GM18505 (cell line): ENCODE data around the gene MTHFSD.

Source experiments
- ATAC-seq: cut with Tn5 transposase; IDR thresholded peaks from one replicate; pipeline ENCODE4 v1.9.1; 2021; ENCODE audit not compliant: unreplicated experiment
- POLR2A ChIP-seq: IDR thresholded peaks from 4 replicates; pipeline ENCODE4 v1.6.1; 2011; ENCODE audit warnings: borderline replicate concordance; ENCODE audit not compliant: insufficient read depth, insufficient read length; ENCODE audit errors: extremely low read depth

Gene MTHFSD

GRCh38 chr16:86578611-86579267, 23.7 kb upstream of the MTHFSD start:
- no peak for ATAC-seq
- no peak for TF ChIP-seq POLR2A

DNA sequence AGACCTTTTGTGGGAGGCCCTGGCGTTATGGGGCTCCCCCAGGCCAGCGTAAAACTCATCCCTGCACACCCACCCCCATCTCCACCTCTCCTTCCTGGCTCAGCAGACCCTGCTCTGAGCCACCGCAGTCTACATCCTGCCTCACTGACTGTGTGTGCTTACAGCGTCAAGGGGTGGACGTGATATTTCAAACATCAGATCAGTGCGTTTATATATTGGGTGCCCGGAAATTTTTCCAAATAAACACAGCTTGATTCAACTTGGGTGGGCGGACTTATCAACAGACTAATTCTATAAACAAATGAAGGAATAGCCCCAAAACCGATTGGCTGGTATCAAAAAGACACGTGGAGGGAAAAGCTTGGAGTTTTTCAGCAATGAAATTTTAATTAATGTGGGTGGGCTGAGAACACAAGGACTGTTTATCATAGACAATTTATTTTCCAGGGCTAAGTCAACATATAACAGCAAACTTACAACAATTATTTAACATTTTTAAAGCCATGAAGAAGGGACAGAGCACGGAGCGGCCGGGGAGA, 23.1 kb upstream of the MTHFSD start, which contains the start of gene FOXL1:
TSS of gene FOXL1 (plus strand) at position 489 of the 539 bp plus-strand sequence. CDS start 175 bp downstream, outside the sequence.
- no peak for TF ChIP-seq POLR2A
- no peak for ATAC-seq

GRCh38 chr16:86577314-86577971, 22.4 kb upstream of the MTHFSD start:
- no peak for TF ChIP-seq POLR2A
- ATAC-seq = no peak

DNA sequence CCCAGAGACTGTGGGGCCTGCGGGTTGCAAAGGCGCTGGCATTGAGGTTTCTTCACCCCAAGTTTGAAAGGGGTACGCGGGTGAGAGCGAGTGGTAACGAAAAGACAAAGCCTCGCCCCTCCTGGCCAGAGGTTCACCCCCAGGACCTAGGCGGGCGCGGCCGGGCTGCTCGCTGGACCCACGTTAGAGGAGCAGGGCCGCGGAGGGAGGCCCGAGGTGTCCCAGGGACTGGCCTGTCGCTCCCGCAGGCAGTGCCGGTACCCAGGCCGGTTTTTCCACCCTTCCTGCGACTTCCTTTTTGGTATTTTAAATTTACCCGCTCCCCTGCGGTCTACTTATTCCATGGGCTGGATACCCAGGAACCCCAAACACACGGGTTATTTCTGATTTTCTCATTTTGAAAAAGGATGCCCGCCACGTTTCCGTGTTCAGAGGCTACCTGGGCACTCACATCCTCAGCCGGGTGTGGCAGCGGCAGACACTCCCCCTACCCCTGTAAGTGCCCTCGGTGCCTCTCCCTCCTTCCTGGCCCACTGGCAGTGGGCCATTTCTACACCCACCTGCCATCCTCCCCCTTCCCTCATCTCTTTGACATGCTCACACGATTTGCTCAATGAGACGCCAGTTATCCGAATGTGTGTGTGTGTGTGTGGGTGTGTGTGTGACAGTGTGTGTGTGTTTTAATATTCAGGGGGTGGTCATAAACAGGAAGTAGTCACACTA, 21.7 kb upstream of the MTHFSD start:
- ATAC-seq = no peak
- no peak for TF ChIP-seq POLR2A

DNA sequence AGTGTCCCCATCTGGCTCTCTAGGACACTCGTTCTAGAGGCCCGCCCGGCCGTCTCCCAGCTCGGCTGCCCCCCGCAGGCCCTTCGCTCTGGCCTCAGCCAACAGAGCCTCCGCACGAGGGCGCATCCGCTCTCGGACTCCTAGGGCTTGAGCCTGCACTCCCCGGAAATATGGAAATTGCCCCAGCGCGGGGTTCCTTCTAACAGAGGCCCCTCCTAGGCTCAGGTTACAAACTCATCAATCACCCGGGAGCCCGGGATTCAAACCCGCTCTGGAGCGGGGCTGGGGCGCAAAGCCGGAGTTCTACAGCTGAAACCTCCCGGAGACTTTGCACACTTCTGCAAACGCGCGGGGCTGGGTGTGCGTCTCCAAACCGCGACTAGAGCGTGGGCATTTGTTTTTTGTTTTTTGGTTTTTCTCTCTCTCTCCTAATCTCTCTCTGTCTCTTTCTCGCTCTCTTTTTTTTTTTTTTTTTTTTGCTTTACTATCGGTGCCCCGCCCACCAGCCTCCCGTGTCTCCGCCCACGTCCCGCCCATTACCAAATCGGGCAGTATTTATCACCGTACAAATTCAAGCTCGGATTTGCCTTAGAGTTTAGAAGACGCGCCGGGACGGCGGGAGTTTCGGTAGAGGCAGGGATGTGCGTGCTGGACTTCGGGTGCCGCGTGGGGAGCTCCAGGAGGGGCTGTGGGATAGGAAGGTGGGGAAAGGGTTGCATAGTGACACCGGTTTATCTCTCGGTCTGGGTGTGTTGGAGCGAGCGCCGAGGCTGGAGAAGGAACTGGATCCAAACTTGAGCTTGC, 20.9 kb upstream of the MTHFSD start:
- no peak for ATAC-seq
- TF ChIP-seq POLR2A = no peak

DNA sequence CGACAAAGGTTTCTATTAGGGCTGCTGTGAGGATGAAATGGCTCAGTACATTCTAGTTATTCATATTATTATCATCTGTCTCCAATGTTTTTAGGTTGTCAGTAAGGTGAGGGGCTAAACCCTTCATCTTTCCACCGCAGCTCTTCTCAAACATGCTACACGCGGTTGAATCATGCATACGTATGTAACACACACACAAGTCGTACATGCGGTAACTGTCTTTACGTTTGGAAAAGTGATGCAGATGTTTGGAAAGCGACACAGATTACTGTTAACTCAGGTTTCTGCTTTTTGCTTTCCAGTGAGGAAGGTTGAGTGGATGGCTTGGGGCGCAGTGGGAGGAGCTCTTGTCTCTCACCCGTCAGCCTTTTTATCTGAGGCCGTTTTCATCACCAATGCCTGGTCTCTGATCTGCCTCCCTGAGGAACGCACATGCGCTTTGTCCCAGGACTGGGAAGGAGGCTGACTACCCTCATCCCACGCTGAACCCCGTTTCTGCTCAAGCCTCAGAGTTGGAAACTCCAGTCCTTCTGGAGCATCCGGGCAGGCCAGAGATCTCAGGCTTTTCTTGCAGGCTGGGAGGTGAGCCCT, 20.2 kb upstream of the MTHFSD start:
- no peak for ATAC-seq
- no peak for TF ChIP-seq POLR2A

GRCh38 chr16:86574646-86575045, 19.6 kb upstream of the MTHFSD start:
- ATAC-seq = no peak
- TF ChIP-seq POLR2A = no peak

DNA sequence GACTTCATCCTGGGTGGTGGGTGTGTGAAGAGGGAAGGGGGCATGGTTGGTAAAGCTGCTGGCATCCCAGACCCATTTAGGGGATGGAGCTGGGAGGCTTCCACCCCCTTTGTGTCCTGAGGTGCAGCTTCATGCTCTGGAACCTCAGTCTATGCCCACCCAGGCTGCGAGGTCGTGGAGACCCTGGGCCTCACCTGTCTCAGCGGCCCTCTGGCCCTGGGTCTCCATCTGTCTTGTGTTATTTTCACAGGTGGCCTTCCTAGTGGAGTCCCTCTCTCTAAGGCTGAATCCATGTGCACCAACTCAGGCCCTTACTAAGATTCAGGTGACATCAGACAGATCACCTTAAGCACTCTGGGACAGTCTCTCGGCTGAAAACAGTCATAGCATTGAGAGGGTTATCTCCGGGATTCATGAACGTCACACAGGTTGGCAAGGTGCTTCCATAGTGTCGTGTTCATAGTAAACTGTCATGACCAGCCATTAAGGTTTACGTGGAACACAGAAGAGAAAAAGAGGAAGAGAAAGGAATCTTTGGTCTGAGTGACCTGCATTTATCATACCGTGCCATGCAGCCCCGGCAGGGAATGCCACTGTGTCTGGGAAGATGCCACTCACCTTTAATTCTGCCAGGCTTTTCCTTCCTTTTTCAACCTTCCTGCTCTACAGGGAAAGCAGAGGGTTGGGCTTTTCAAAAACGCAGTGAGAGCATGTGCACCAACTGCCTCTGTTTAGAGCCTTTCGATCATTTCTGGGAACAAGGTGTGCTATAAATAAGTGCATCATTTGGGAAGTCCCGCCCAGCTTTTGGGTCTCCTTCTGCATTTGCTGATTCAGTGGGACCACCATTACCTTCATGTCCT, 18.8 kb upstream of the MTHFSD start:
- no peak for ATAC-seq
- TF ChIP-seq POLR2A = no peak

GRCh38 chr16:86573215-86573614, 18.2 kb upstream of the MTHFSD start:
- no peak for ATAC-seq
- TF ChIP-seq POLR2A = no peak

GRCh38 chr16:86572606-86573005, 17.6 kb upstream of the MTHFSD start:
- ATAC-seq = no peak
- no peak for TF ChIP-seq POLR2A

DNA sequence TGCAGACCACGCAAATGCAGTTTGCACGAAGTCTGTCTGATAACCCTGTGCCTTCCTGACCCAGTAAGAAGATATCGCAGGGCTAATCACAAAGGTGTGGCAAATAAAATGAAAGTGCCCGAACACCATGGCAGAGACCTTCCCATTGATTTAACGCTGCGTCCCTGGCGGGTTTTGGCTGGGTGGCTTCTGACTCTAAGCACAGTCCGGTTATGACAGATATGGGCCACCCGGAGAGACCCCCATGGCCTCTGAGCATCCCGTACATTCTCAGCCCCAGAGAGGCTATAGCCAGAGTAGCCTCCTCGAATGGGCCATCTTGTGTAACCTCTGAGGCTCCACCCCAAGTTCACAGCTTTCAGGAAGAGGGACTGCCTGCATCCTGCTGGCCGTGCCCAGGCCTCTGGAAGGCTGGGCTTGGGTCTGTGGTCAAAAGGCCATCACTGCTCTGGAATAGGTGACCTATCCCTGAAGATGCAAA, 17.0 kb upstream of the MTHFSD start:
- TF ChIP-seq POLR2A = no peak
- ATAC-seq = no peak

- no peak for ATAC-seq
- TF ChIP-seq POLR2A = no peak
Observed at GRCh38 chr16:86571530-86571915, 16.5 kb upstream of the MTHFSD start.
